Measurements from ENCODE around the gene PCSK5. TPM values are rescaled to one million over a fixed set of nuclear protein-coding genes. Genes with fewer than 3 reads are reported as not detected.

PCSK5 gene
- total and polyA plus RNA-seq, 8 donors = 0.99 to 10.3 (median 4.4) TPM

GRCh38 chr9:76292658-76293057 is 402.2 kb downstream of the PCSK5 start:
- FAIRE-seq = no peak
- H3K4me3 ChIP-seq = no peak overlapping the region

GRCh38 chr9:76294301-76294700 is 403.8 kb downstream of the PCSK5 start:
- Histone ChIP-seq H3K27me3 (no peaks in the 10 kb centered on the region), H3K4me1 (no peaks in the 10 kb centered on the region), H3K4me3 (no peak overlapping the region), H3K36me3 (no peaks in the 10 kb centered on the region), H3K27ac (no peak overlapping the region), H3K9me3 (no peaks in the 10 kb centered on the region)
- FAIRE-seq = no peak
- DNase-seq = no peak
- intact Hi-C loops (cut with DNase I) = loop anchor here in 2 of 3 donors (10.0 kb wide), 2 partner anchors 430 to 1090 kb away; no protein-coding TSS in a partner anchor
- no peak for TF ChIP-seq CTCF (IDR thresholded peaks at IDR 0.05)
- 70 to 85% methylated on average over 5 of the region's 5 CpGs for WGBS, 2 donors
- ATAC-seq = no peak

More at GRCh38 chr9:76292658-76293057, 402.2 kb downstream of the PCSK5 start:
- H3K27ac ChIP-seq = no peak overlapping the region
- H3K4me1 ChIP-seq = no peaks in the 10 kb centered on the region
- H3K27me3 ChIP-seq = no peaks in the 10 kb centered on the region
- DNase-seq = no peak
- peak in 1 of 4 donors; percentile 30 for ATAC-seq
- WGBS, 2 donors = 71 to 76% methylated on average over 5 of the region's 5 CpGs
- intact Hi-C loops (cut with DNase I) = loop anchor here in 2 of 3 donors (10.0 kb wide), 2 partner anchors 428 to 1088 kb away; no protein-coding TSS in a partner anchor
- no peaks in the 10 kb centered on the region for H3K9me3 ChIP-seq
- no peak for TF ChIP-seq CTCF (IDR thresholded peaks at IDR 0.05)
- no peaks in the 10 kb centered on the region for H3K36me3 ChIP-seq

- Histone ChIP-seq H3K9me3 (no peaks in the 10 kb centered on the region), H3K4me1 (no peaks in the 10 kb centered on the region), H3K4me3 (no peak overlapping the region), H3K36me3 (no peaks in the 10 kb centered on the region), H3K27me3 (no peaks in the 10 kb centered on the region), H3K27ac (no peak overlapping the region)
- WGBS, 2 donors = 81 to 88% methylated on average over 11 of the region's 11 CpGs
- intact Hi-C loops (cut with DNase I) = loop anchor here in 2 of 3 donors (10.0 kb wide), 2 partner anchors 432 to 1092 kb away; no protein-coding TSS in a partner anchor
- DNase-seq (no peak), FAIRE-seq (no peak), ATAC-seq (no peak)
- no peak for TF ChIP-seq CTCF (IDR thresholded peaks at IDR 0.05)
These were observed 406.3 kb downstream of the PCSK5 start for GRCh38 chr9:76296561-76297310.

- H3K36me3 ChIP-seq = no peaks in the 10 kb centered on the region
- H3K27ac ChIP-seq = no peak overlapping the region
- TF ChIP-seq CTCF (IDR thresholded peaks at IDR 0.05) = no peak
- ATAC-seq = peak in 3 of 4 donors; percentile 57 to 73 (median 67)
- peaks cover 0 to 3% (median 0%) of the 10 kb centered on the region in 3 donors for H3K4me1 ChIP-seq
- no peaks in the 10 kb centered on the region for H3K27me3 ChIP-seq
- H3K4me3 ChIP-seq = no peak overlapping the region
- intact Hi-C loops (cut with DNase I) = loop anchor here in 2 of 3 donors (10.0 kb wide), 2 partner anchors 433 to 1093 kb away; no protein-coding TSS in a partner anchor
- no peaks in the 10 kb centered on the region for H3K9me3 ChIP-seq
- FAIRE-seq = no peak
- WGBS, 2 donors = 74 to 76% methylated on average over 14 of the region's 14 CpGs
- no peak for DNase-seq
These were observed 407.3 kb downstream of the PCSK5 start for GRCh38 chr9:76297721-76298239.

All from pancreas (tissue), 10 donors.